HepG2 (cell line): Measurements from ENCODE around the gene FAM131C. TPM values are rescaled to one million over a fixed set of nuclear protein-coding genes. Genes with fewer than 3 reads are reported as not detected.

Source experiments
- CREM ChIP-seq, 2 experiments: sonication (generic) in 1 of 2; formaldehyde crosslinking in 1 of 2; IDR thresholded peaks; 2 replicates each; pipeline versions ENCODE4 v1.4.0 to v1.6.1; 2016 to 2020; ENCODE audit warnings: antibody characterized with exemption in 1 of 2, mild to moderate bottlenecking in 1 of 2, missing genetic modification reagents in 1 of 2
- FOSL1 ChIP-seq: sonication (generic); formaldehyde crosslinking; IDR thresholded peaks from 2 replicates; pipeline ENCODE4 v1.9.0; 2021; ENCODE audit warnings: missing genetic modification reagents, borderline replicate concordance
- IRF2 ChIP-seq: IDR thresholded peaks from 2 replicates; pipeline ENCODE4 v1.6.1; 2018; ENCODE audit warnings: missing genetic modification reagents, missing compliant biosample characterization
- KDM5B ChIP-seq: sonication (generic); formaldehyde crosslinking; IDR thresholded peaks from 2 replicates; pipeline ENCODE4 v1.4.0; 2020; ENCODE audit warnings: missing genetic modification reagents, mild to moderate bottlenecking, borderline replicate concordance
- MED8 ChIP-seq: sonication (generic); formaldehyde crosslinking; IDR thresholded peaks from 2 replicates; pipeline ENCODE4 v1.8.1; 2023; ENCODE audit warnings: mild to moderate bottlenecking, missing genetic modification reagents; ENCODE audit not compliant: insufficient replicate concordance
- ZBTB38 ChIP-seq: sonication (generic); formaldehyde crosslinking; IDR thresholded peaks from 2 replicates; pipeline ENCODE4 v1.5.1; 2020; ENCODE audit warnings: mild to moderate bottlenecking, missing genetic modification reagents
- ZNF205 ChIP-seq: IDR thresholded peaks from 2 replicates; pipeline ENCODE4 v1.6.1; 2018; ENCODE audit warnings: missing biosample characterization, missing genetic modification reagents
- ZNF564 ChIP-seq: sonication (generic); formaldehyde crosslinking; IDR thresholded peaks from 2 replicates; pipeline ENCODE4 v1.8.1; 2023; ENCODE audit warnings: mild to moderate bottlenecking, missing genetic modification reagents
- ZNF747 ChIP-seq: sonication (generic); formaldehyde crosslinking; IDR thresholded peaks from 2 replicates; pipeline ENCODE4 v1.8.1; 2023; ENCODE audit warnings: missing genetic modification reagents, mild to moderate bottlenecking, borderline replicate concordance
- polyA plus RNA-seq, 8 experiments: library from polyadenylated mRNA; depleted of rRNA in 3 of 8; stranded (reverse) in 7 of 8; unstranded in 1 of 8; fragments of >200 nt; fragmentation: Illumina TruSeq in 4 of 8; extraction: Trizol in 4 of 8; gene quantifications; 2 replicates each; pipeline versions ENCODE4 v1.2.1 to v1.2.3, GENCODE V29; 2011 to 2016; ENCODE audit warnings: low read depth in 4 of 8, missing spikeins in 1 of 8, mixed read lengths in 1 of 8; ENCODE audit not compliant: insufficient read depth in 1 of 8
- total RNA-seq, 5 experiments: library from RNA; depleted of rRNA; stranded (reverse); fragments of >200 nt; fragmentation: Illumina TruSeq; extraction: Trizol; gene quantifications; 2 replicates each; pipeline ENCODE4 v1.2.3, GENCODE V29; 2016; ENCODE audit warnings: low read depth in 1 of 5
- TF ChIP-seq, protein P1 (sequence below): sonication (generic); formaldehyde crosslinking; IDR thresholded peaks from 2 replicates; pipeline ENCODE4 v1.4.0; 2020; ENCODE audit warnings: missing genetic modification reagents
- TF ChIP-seq, protein P2 (sequence below): sonication (generic); formaldehyde crosslinking; IDR thresholded peaks from 2 replicates; pipeline ENCODE4 v1.8.1; 2023; ENCODE audit warnings: mild to moderate bottlenecking, inconsistent platforms, moderate library complexity, missing genetic modification reagents, borderline replicate concordance
- TF ChIP-seq, protein P3 (sequence below): IDR thresholded peaks from 2 replicates; pipeline ENCODE4 v1.6.1; 2018; ENCODE audit warnings: missing genetic modification reagents, mild to moderate bottlenecking, missing compliant biosample characterization
- TF ChIP-seq, protein P4 (sequence below): IDR thresholded peaks from 2 replicates; pipeline ENCODE4 v1.6.1; 2018; ENCODE audit warnings: missing genetic modification reagents
- TF ChIP-seq, protein P5 (sequence below): IDR thresholded peaks from 2 replicates; pipeline ENCODE4 v1.6.1; 2016; ENCODE audit warnings: missing biosample characterization, missing genetic modification reagents, low read depth
- TF ChIP-seq, protein P6 (sequence below): sonication (generic); formaldehyde crosslinking; IDR thresholded peaks from 2 replicates; pipeline ENCODE4 v1.5.1; 2020; ENCODE audit warnings: mild to moderate bottlenecking, missing genetic modification reagents, borderline replicate concordance
- TF ChIP-seq, protein P7 (sequence below): sonication (generic); formaldehyde crosslinking; IDR thresholded peaks from 2 replicates; pipeline ENCODE4 v1.4.0; 2020; ENCODE audit warnings: missing genetic modification reagents

FAM131C gene
- total and polyA plus RNA-seq, 2 of the 13 experiments (the other 11 are each of a cell fraction or from before 2014, with no cell fraction given): 0.07 TPM; not detected in 1

DNA sequence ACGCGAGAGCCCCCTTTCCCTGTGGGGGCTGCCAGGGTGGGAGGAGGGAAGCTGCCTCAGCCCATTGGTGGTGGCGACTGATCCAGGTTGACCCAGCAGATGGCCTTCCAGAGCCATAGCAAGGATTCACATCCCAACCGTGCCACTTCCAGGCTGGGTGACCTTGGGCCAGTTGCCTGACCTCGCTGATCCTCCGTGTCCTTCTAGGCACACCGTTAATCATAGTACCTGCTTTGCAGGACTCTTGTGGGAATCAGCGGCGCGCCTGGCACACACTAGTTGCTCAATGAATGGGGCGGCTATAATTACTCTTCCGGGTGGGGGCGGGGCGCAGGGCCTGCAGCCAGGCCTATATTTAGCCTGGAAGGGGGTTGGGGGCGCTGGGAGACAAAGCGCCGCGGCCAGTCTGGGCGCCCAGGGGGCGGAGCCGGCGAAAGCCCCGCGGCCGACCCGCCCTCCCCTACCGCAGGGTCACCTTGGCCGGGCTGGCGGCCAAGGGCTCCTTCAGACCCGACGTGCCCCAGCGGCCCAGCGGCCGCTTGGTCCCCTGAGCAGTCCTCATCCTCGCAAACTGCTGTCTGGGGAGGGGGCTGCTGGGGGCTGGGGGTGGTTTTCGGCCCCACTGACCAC lies 60.7 kb downstream of the FAM131C start (continued):
- TF ChIP-seq, protein P1, sequence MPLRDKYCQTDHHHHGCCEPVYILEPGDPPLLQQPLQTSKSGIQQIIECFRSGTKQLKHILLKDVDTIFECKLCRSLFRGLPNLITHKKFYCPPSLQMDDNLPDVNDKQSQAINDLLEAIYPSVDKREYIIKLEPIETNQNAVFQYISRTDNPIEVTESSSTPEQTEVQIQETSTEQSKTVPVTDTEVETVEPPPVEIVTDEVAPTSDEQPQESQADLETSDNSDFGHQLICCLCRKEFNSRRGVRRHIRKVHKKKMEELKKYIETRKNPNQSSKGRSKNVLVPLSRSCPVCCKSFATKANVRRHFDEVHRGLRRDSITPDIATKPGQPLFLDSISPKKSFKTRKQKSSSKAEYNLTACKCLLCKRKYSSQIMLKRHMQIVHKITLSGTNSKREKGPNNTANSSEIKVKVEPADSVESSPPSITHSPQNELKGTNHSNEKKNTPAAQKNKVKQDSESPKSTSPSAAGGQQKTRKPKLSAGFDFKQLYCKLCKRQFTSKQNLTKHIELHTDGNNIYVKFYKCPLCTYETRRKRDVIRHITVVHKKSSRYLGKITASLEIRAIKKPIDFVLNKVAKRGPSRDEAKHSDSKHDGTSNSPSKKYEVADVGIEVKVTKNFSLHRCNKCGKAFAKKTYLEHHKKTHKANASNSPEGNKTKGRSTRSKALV: no peak
- TF ChIP-seq, protein P2, sequence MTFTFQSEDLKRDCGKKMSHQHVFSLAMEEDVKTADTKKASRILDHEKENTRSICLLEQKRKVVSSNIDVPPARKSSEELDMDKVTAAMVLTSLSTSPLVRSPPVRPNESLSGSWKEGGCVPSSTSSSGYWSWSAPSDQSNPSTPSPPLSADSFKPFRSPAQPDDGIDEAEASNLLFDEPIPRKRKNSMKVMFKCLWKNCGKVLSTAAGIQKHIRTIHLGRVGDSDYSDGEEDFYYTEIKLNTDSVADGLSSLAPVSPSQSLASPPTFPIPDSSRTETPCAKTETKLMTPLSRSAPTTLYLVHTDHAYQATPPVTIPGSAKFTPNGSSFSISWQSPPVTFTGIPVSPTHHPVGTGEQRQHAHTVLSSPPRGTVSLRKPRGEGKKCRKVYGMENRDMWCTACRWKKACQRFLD (CRISPR knock-in tag): no peak
- no peak for TF ChIP-seq KDM5B
- TF ChIP-seq ZBTB38 (CRISPR knock-in tag): no peak
- TF ChIP-seq ZNF747 (CRISPR knock-in tag): 0 out of 2 replicates have a peak, but pooled peaks have one; percentile 54
- no peak for TF ChIP-seq MED8 (CRISPR knock-in tag)
- TF ChIP-seq ZNF564: no peak
- TF ChIP-seq ZNF205 (CRISPR knock-in tag): no peak
- TF ChIP-seq, protein P3, sequence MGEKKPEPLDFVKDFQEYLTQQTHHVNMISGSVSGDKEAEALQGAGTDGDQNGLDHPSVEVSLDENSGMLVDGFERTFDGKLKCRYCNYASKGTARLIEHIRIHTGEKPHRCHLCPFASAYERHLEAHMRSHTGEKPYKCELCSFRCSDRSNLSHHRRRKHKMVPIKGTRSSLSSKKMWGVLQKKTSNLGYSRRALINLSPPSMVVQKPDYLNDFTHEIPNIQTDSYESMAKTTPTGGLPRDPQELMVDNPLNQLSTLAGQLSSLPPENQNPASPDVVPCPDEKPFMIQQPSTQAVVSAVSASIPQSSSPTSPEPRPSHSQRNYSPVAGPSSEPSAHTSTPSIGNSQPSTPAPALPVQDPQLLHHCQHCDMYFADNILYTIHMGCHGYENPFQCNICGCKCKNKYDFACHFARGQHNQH (CRISPR knock-in tag): no peak
- peak; percentile 22; the same call in 1 of the 2 replicates for TF ChIP-seq IRF2 (CRISPR knock-in tag)
- no peak for TF ChIP-seq FOSL1 (CRISPR knock-in tag)
- TF ChIP-seq CREM (IDR thresholded peaks at IDR 0.05): no peak
- TF ChIP-seq CREM (CRISPR knock-in tag; IDR thresholded peaks at IDR 0.05): no peak
- TF ChIP-seq, protein P4, sequence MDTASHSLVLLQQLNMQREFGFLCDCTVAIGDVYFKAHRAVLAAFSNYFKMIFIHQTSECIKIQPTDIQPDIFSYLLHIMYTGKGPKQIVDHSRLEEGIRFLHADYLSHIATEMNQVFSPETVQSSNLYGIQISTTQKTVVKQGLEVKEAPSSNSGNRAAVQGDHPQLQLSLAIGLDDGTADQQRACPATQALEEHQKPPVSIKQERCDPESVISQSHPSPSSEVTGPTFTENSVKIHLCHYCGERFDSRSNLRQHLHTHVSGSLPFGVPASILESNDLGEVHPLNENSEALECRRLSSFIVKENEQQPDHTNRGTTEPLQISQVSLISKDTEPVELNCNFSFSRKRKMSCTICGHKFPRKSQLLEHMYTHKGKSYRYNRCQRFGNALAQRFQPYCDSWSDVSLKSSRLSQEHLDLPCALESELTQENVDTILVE (CRISPR knock-in tag): no peak
- TF ChIP-seq, protein P5, sequence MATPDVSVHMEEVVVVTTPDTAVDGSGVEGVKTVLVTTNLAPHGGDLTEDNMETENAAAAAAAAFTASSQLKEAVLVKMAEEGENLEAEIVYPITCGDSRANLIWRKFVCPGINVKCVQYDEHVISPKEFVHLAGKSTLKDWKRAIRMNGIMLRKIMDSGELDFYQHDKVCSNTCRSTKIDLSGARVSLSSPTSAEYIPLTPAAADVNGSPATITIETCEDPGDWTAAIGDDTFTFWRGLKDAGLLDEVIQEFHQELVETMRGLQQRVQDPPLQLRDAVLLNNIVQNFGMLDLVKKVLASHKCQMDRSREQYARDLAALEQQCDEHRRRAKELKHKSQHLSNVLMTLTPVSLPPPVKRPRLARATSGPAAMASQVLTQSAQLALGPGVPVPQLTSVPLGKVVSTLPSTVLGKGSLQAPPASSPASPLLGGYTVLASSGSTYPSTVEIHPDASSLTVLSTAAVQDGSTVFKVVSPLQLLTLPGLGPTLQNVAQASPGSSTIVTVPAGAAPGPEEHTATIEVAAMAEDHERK (CRISPR knock-in tag): no peak
- TF ChIP-seq, protein P6, sequence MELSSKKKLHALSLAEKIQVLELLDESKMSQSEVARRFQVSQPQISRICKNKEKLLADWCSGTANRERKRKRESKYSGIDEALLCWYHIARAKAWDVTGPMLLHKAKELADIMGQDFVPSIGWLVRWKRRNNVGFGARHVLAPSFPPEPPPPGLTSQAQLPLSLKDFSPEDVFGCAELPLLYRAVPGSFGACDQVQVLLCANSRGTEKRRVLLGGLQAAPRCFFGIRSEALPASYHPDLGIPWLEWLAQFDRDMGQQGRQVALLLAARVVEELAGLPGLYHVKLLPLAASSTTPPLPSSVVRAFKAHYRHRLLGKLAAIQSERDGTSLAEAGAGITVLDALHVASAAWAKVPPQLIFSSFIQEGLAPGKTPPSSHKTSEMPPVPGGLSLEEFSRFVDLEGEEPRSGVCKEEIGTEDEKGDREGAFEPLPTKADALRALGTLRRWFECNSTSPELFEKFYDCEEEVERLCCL: no peak
- TF ChIP-seq, protein P7, sequence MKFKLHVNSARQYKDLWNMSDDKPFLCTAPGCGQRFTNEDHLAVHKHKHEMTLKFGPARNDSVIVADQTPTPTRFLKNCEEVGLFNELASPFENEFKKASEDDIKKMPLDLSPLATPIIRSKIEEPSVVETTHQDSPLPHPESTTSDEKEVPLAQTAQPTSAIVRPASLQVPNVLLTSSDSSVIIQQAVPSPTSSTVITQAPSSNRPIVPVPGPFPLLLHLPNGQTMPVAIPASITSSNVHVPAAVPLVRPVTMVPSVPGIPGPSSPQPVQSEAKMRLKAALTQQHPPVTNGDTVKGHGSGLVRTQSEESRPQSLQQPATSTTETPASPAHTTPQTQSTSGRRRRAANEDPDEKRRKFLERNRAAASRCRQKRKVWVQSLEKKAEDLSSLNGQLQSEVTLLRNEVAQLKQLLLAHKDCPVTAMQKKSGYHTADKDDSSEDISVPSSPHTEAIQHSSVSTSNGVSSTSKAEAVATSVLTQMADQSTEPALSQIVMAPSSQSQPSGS (CRISPR knock-in tag): no peak
